K562 (cell line): ENCODE measurements around the gene ADGRD1. TPM values are rescaled to one million over a fixed set of nuclear protein-coding genes. Genes with fewer than 3 reads are reported as not detected.

Experiments
- ARNT ChIP-seq, 2 experiments: fragments of 450-650 bp; IDR thresholded peaks; 2 replicates each; pipeline ENCODE4 v1.6.1; 2016; ENCODE audit warnings: mild to moderate bottlenecking in 1 of 2
- BCL6 ChIP-seq: fragments of 250-450 bp; sonication (Bioruptor Pico); IDR thresholded peaks from 2 replicates; pipeline ENCODE4 v1.4.0; 2020
- BRD4 ChIP-seq: fragments of 200-600 bp; sonication (generic); IDR thresholded peaks from 2 replicates; pipeline ENCODE4 v1.6.1; 2017; ENCODE audit warnings: inconsistent platforms
- CREB1 ChIP-seq, 2 experiments: sonication (generic) in 1 of 2; formaldehyde crosslinking in 1 of 2; IDR thresholded peaks; 2 replicates each; pipeline versions ENCODE4 v1.6.1 to v1.8.0; 2012 to 2022; ENCODE audit warnings: inconsistent platforms in 1 of 2, mild to moderate bottlenecking in 1 of 2, missing genetic modification reagents in 1 of 2, moderate library complexity in 1 of 2
- DNMT1 ChIP-seq: fragments of 450-650 bp; IDR thresholded peaks from 2 replicates; pipeline ENCODE4 v1.6.1; 2016; ENCODE audit warnings: antibody characterized with exemption, mild to moderate bottlenecking
- HDAC1 ChIP-seq, 2 experiments: fragments of 450-650 bp; IDR thresholded peaks; 2 replicates each; pipeline ENCODE4 v1.6.1; 2016 to 2017; ENCODE audit warnings: inconsistent platforms in 1 of 2, mild to moderate bottlenecking in 1 of 2, moderate library complexity in 1 of 2
- HMG20B ChIP-seq: fragments of 250-450 bp; sonication (Bioruptor Pico); IDR thresholded peaks from 2 replicates; pipeline ENCODE4 v1.5.0; 2021; ENCODE audit warnings: mild to moderate bottlenecking
- MBD2 ChIP-seq: sonication (generic); IDR thresholded peaks from 2 replicates; pipeline ENCODE4 v1.6.1; 2016; ENCODE audit warnings: low read depth, borderline replicate concordance
- NFIC ChIP-seq: fragments of 450-650 bp; IDR thresholded peaks from 2 replicates; pipeline ENCODE4 v1.6.1; 2017; ENCODE audit warnings: mild to moderate bottlenecking, inconsistent platforms
- NFXL1 ChIP-seq: fragments of 450-650 bp; formaldehyde crosslinking; IDR thresholded peaks from 2 replicates; pipeline ENCODE4 v1.4.0; 2021; ENCODE audit warnings: mild to moderate bottlenecking
- NRF1 ChIP-seq, 2 experiments: fragments of 450-650 bp; IDR thresholded peaks in 1 of 2; conservative IDR thresholded peaks in 1 of 2; 2 replicates each; pipeline ENCODE4 v1.6.1; 2014; ENCODE audit warnings: mild to moderate bottlenecking in 2 of 2
- NUFIP1 ChIP-seq: fragments of 450-650 bp; IDR thresholded peaks from 2 replicates; pipeline ENCODE4 v1.6.1; 2018; ENCODE audit not compliant: partially characterized antibody
- RB1 ChIP-seq: fragments of 450-650 bp; IDR thresholded peaks from 2 replicates; pipeline ENCODE4 v1.6.1; 2017; ENCODE audit warnings: low read depth, mild to moderate bottlenecking
- SIN3A ChIP-seq, 2 experiments: fragments of 150-350 bp in 1 of 2; IDR thresholded peaks; 2 replicates each; pipeline ENCODE4 v1.6.1; 2011 to 2016; ENCODE audit warnings: borderline replicate concordance in 2 of 2, low read depth in 2 of 2, low read length in 2 of 2, mild to moderate bottlenecking in 2 of 2, moderate library complexity in 2 of 2; ENCODE audit not compliant: control insufficient read depth in 1 of 2
- SMC3 ChIP-seq: conservative IDR thresholded peaks from 2 replicates; pipeline ENCODE4 v1.6.1; 2011; ENCODE audit warnings: low read depth, low read length, improper control_type of control experiment; ENCODE audit not compliant: insufficient read depth
- SNIP1 ChIP-seq: fragments of 450-650 bp; IDR thresholded peaks from 2 replicates; pipeline ENCODE4 v1.7.1; 2017; ENCODE audit warnings: low read depth, mild to moderate bottlenecking
- TAF9B ChIP-seq: fragments of 450-650 bp; IDR thresholded peaks from 2 replicates; pipeline ENCODE4 v1.6.1; 2018; ENCODE audit warnings: mild to moderate bottlenecking; ENCODE audit not compliant: partially characterized antibody
- TCF3 ChIP-seq: sonication (generic); formaldehyde crosslinking; IDR thresholded peaks from 2 replicates; pipeline ENCODE4 v1.4.0; 2020; ENCODE audit warnings: mild to moderate bottlenecking, missing genetic modification reagents
- WHSC1 ChIP-seq: IDR thresholded peaks from one replicate; pipeline ENCODE4 v1.6.1; 2012; ENCODE audit warnings: low read length, control low read depth, inconsistent platforms
- ZC3H11A ChIP-seq: IDR thresholded peaks from 2 replicates; pipeline ENCODE4 v1.6.1; 2012; ENCODE audit warnings: low read depth, low read length, improper control_type of control experiment
- ZNF121 ChIP-seq: sonication (generic); formaldehyde crosslinking; conservative IDR thresholded peaks from 2 replicates; pipeline ENCODE4 v1.8.0; 2022; ENCODE audit warnings: missing genetic modification reagents
- ZNF146 ChIP-seq: IDR thresholded peaks from one replicate; pipeline ENCODE4 v1.6.1; 2018; ENCODE audit warnings: missing compliant biosample characterization; ENCODE audit not compliant: unreplicated experiment
- ZNF76 ChIP-seq: fragments of 250-450 bp; sonication (Bioruptor Pico); IDR thresholded peaks from 2 replicates; pipeline ENCODE4 v1.4.0; 2020; ENCODE audit warnings: mild to moderate bottlenecking, moderate library complexity, borderline replicate concordance
- ZSCAN29 ChIP-seq: fragments of 450-650 bp; IDR thresholded peaks from 2 replicates; pipeline ENCODE4 v1.6.1; 2017
- polyA plus RNA-seq, 8 experiments: library from polyadenylated mRNA; depleted of rRNA in 4 of 8; stranded (reverse) in 5 of 8; unstranded in 3 of 8; fragments of >200 nt; fragmentation: Nextera tagmentation in 2 of 8; fragmentation: Illumina TruSeq in 1 of 8; extraction: Ambion mirVana in 2 of 8; extraction: Trizol in 1 of 8; gene quantifications; 2 replicates each; pipeline versions ENCODE4 v1.2.1 to v1.2.3, GENCODE V29; 2011 to 2014; ENCODE audit warnings: inconsistent platforms in 1 of 8, missing spikeins in 1 of 8
- total RNA-seq, 7 experiments: library from RNA; depleted of rRNA in 6 of 7; stranded (reverse); fragments of >200 nt in 6 of 7; fragmentation: Illumina TruSeq in 2 of 7; extraction: Trizol in 2 of 7; gene quantifications; 2 replicates each; pipeline versions ENCODE4 v1.2.1 to v1.2.3, GENCODE V29; 2011 to 2021; ENCODE audit warnings: low replicate concordance in 1 of 7
- TF ChIP-seq, protein P1 (sequence below): fragments of 250-450 bp; sonication (Bioruptor Pico); IDR thresholded peaks from 2 replicates; pipeline ENCODE4 v1.4.0; 2020; ENCODE audit warnings: mild to moderate bottlenecking, moderate library complexity, borderline replicate concordance
- TF ChIP-seq, protein P2 (sequence below): sonication (generic); formaldehyde crosslinking; IDR thresholded peaks from 2 replicates; pipeline ENCODE4 v1.5.0; 2020; ENCODE audit warnings: missing genetic modification reagents
- TF ChIP-seq, protein P3 (sequence below): fragments of 450-650 bp; formaldehyde crosslinking; IDR thresholded peaks from 2 replicates; pipeline ENCODE4 v1.4.0; 2022; ENCODE audit warnings: missing genetic modification characterization

Gene ADGRD1
- total and polyA plus RNA-seq, 9 of the 15 experiments (the other 6 are each of a cell fraction or from before 2014, with no cell fraction given), result 1.7 to 11.7 (median 3.3) TPM

DNA sequence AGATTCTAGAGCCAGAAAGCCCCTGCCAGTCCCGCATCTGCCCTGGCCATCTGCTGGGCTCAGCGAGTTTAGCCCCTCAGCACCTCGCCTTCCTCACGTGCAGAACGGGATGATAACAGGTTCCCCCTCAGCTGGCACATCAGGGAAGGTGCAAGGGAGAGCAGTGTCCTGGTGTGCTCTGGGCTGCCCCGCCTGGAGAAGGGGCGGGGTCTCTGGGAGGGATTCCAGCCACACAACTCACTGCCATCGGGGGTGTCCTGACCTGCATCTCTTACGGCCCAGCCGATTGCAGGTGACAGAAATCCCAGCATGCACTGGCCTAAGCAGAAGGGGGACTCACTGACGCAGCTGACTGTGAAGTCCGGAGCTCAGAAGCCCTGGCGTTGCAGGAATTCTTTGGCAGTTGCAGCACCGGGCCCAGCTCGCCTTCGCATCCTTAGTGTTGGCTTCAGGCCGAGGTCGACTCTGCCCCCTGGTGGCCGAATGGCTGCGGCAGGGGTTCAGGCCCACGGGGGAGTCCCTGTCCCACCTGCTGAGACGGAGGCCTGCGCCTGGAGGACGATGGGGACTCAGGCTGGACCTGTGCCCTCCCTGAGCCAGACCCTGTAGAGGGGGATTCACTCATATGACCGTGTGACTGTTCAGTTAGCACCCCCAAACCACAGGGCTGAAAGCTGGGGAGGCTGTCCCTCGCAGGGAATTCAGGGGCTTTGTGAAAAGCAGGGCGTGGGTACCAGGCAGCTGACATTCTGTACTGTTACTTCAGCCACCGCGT lies 178.6 kb downstream of the ADGRD1 start (continued):
- TF ChIP-seq, protein P1, sequence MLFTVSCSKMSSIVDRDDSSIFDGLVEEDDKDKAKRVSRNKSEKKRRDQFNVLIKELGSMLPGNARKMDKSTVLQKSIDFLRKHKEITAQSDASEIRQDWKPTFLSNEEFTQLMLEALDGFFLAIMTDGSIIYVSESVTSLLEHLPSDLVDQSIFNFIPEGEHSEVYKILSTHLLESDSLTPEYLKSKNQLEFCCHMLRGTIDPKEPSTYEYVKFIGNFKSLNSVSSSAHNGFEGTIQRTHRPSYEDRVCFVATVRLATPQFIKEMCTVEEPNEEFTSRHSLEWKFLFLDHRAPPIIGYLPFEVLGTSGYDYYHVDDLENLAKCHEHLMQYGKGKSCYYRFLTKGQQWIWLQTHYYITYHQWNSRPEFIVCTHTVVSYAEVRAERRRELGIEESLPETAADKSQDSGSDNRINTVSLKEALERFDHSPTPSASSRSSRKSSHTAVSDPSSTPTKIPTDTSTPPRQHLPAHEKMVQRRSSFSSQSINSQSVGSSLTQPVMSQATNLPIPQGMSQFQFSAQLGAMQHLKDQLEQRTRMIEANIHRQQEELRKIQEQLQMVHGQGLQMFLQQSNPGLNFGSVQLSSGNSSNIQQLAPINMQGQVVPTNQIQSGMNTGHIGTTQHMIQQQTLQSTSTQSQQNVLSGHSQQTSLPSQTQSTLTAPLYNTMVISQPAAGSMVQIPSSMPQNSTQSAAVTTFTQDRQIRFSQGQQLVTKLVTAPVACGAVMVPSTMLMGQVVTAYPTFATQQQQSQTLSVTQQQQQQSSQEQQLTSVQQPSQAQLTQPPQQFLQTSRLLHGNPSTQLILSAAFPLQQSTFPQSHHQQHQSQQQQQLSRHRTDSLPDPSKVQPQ (CRISPR knock-in tag), result no peak
- TF ChIP-seq HDAC1 (IDR thresholded peaks at IDR 0.05) (no peak), ZNF146 (CRISPR knock-in tag) (no peak), HMG20B (CRISPR knock-in tag) (no peak), NFXL1 (CRISPR knock-in tag) (no peak), CREB1 (IDR thresholded peaks at IDR 0.05) (no peak), CREB1 (CRISPR knock-in tag; IDR thresholded peaks at IDR 0.05) (0 out of 2 replicates have a peak, but pooled peaks have one; percentile 19), SMC3 (peak; percentile 90), ZNF121 (CRISPR knock-in tag) (no peak), ZNF76 (CRISPR knock-in tag) (no peak), WHSC1 (no peak), TAF9B (no peak), SNIP1 (no peak), ZSCAN29 (no peak), NUFIP1 (no peak), SIN3A (IDR thresholded peaks at IDR 0.05; ENCODE audit: borderline replicate concordance in 2 of 2, control insufficient read depth in 1 of 2, low read depth in 2 of 2, low read length in 2 of 2) (no peak), ZC3H11A (no peak), NFIC (peak; percentile 94), ARNT (IDR thresholded peaks at IDR 0.05) (no peak), BRD4 (no peak), RB1 (no peak), MBD2 (no peak), DNMT1 (no peak), BCL6 (no peak), NRF1 (conservative IDR thresholded peaks at IDR 0.05 in 1 of 2, IDR thresholded peaks at IDR 0.05 in 1 of 2) (peak in 1 of 2 experiments; percentile 37; a peak in 1 of 4 replicates), TCF3 (no peak)
- TF ChIP-seq, protein P2, sequence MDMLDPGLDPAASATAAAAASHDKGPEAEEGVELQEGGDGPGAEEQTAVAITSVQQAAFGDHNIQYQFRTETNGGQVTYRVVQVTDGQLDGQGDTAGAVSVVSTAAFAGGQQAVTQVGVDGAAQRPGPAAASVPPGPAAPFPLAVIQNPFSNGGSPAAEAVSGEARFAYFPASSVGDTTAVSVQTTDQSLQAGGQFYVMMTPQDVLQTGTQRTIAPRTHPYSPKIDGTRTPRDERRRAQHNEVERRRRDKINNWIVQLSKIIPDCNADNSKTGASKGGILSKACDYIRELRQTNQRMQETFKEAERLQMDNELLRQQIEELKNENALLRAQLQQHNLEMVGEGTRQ (CRISPR knock-in tag), result no peak
- TF ChIP-seq, protein P3, sequence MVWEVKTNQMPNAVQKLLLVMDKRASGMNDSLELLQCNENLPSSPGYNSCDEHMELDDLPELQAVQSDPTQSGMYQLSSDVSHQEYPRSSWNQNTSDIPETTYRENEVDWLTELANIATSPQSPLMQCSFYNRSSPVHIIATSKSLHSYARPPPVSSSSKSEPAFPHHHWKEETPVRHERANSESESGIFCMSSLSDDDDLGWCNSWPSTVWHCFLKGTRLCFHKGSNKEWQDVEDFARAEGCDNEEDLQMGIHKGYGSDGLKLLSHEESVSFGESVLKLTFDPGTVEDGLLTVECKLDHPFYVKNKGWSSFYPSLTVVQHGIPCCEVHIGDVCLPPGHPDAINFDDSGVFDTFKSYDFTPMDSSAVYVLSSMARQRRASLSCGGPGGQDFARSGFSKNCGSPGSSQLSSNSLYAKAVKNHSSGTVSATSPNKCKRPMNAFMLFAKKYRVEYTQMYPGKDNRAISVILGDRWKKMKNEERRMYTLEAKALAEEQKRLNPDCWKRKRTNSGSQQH, result no peak
